NK-92 (cell line): Measurements from ENCODE around the gene ACSBG1.

Experiments
- DNase-seq: peaks from one replicate; lab custom pipeline; 2025; ENCODE audit not compliant: unreplicated experiment; lab: John Stamatoyannopoulos, UW

ACSBG1 gene

DNA sequence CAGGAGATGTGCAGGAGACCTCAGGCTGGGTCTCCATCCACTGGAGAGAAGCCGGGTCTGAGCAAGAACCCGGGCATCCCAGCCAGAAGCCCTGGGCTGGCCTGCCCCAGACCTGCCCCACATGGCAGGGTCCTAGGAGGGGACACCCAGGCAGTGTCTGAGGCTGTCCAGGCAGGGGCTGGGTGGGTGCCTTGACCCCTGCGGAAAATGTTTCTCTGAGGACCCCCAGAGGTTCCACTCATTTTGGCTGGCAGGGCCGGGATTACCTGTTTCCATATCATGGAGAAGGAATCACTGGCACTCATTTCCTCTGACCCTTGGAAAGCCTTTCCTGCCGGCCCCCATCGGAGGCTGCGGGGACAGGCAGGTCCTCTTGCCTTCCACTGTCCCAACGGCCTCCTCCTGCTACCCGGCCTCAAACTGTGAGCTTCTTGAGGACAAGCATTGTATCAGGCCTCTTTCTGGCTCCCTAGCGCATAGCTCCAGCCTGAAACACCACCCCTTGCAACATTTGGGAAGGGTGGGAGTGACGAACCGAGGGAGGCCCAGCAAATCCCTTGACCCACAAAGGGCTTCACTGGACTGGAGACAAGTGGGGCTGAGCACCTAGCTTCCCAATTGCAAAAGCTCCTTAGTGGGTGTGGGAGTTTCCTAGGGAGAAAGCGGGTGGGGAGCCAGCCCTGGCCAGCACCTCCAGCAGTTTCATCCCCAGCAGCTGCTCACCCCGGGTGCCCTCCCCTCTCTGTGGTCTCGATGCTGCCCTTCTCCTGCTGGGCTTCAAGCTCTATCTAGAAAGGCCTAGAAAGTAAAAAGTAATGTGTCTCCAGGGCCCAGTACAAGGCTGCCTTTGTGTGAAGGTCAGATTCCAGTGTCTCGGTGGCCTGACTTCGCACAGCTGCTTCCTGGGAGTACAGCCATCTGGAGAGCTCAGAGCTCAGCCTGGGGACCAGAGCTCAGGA, 29.7 kb downstream of the ACSBG1 start:
- no peak for DNase-seq

DNA sequence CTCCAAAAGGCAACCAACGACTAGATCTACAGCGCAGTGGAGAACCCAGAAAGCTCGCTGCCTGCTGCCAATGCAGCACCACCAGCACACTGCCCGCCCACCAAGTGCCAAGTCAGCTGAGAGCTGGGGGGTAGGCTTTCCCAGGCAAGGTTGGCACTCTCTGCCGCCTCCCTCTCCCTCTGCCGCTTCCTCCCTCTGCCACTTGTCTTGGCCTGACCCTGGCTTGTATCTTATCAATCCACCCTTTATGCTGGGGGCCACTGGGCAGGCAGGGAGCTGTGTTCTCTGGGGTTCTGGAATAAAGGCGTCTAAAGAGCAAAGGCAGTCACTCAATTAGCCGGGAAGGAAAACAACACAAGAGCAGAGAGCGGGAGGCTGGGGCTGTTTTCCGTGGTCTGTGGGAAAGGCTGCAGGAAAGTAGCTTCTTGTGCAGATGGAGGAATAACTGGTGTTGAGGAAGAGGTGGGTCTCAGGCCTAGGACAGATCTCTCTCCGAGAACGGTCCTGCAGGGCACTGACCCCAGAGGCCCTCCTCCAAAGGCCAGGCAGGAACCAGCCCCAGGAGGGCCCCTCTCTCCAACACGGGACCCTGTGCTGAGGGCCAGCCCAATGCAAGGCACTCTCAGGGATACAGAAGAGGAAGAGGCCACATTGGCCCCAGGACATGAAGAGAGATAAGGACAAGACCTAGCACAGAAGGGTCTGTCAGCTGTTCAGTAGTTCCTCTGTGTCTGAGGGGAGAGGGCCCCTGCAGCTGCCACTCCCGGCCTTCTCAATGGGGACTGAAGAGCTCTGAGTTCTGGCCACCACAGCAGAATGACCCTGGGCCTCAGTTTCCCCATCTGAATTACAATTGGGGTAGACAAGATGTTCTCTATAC, 30.8 kb downstream of the ACSBG1 start:
- DNase-seq = no peak

DNA sequence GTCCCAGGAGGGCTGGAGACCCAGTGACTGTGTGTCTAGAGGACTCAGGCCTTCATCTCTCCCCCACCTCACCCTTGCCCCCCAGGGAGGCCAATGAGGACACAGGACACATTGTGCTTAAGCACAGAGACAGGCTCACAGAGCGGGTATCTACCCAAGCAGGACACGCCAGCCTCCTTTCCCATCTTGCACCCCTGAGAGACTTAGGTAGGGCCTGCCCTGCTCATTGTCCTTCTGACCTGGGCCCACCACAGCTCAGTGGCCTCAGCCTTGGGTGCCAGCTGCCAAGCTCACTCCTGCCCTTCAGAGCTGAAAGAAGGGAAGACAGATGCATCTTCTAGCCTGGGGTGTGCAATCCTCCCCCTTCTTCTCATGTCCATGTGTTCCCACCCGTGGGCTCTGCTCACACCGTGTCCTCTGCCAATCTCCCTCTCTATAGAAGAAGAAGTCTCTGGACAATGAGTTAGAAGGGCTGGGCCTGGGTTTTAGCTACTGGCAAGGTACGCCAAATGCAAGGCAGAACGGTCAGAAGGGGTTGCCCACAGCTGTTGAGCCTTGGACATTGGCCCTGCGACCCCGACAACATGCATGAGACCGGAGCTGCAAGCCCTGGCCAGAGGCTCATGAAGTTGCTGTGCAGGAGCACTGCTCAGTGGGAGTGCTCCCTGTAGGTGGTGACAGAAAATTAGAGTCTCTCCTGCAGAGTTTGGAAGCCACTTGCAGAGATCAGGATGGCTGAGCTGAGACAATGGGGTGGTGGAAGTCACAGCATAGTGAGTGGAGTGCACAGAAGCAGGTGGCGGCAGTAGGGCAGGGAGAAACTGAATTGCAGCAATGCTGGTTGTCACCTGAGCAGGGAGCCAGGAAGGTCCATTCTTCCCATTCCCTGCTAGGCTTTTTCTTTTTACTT, 32.8 kb downstream of the ACSBG1 start:
- DNase-seq = no peak

DNA sequence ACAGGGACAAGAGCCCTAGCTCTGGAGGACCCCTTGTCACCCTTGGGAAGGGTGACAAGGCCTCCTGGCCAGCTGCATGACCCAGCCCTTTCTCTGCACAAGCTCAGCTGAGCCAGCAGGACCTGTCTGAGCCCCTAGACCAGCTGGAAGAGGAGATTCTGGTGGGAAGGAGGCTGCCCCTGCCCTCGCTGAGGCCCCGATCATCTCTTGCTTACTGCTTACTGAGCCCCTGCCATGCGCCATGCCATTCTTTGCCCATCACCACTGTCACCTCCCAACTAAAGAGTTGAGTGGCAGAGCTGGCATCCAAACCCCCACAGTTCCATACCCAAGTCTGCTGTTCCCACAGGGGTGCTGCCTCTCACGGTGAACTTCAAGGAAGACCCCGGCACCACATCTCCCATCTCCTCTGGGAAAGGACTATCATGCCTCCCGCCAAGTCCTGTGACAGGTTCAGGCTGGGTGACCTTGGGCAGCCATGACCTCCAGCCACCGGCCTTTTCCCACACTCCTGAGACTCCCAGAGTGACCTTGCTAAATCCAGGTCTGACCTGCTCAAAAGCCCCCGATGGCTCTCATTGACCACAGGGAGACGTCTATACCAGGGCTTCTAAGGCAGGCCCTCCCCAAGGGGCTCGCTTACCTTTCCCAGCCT, 34.0 kb downstream of the ACSBG1 start:
- no peak for DNase-seq

DNA sequence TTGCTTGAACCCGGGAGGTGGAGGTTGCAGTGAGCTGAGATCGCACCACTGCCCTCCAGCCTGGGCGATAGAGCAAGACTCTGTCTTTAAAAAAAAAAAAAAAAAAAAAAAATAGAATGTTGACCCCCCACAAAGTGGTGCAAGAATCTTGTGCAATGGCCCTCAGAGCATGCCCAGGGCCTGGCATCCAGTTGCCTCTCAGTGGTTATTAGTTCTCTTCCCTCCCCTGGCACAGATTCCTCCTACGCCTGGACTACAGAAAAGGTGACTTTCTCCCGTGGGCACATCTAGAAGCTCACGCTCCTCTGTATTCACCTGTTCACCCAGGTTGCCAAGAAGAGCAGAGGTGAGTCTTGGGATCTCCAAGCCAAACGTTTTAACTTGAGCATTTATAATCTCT, 36.7 kb downstream of the ACSBG1 start:
- DNase-seq = no peak

DNA sequence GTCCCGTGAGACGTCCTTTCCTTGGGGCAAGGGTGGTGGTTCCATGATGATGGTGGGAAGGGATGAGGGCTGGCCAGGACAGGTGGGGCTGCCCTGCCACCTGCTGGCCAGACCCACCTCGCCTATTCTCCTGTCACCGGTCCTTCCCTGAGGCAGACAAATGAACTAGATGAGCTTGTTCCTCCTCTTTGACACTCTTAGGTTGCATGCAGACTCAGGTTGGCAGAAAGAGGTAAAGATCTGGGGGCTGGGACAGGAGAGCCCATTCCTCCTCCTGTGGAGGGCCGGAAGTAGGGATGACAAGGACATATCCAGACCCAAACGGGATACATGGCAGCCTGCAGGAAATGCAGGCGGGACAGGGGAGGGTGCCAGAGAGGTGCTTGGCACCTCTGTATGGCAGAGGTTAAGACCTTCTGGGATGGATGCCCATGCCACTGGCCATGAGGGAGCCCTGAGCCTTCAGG, 38.6 kb downstream of the ACSBG1 start:
- no peak for DNase-seq

DNA sequence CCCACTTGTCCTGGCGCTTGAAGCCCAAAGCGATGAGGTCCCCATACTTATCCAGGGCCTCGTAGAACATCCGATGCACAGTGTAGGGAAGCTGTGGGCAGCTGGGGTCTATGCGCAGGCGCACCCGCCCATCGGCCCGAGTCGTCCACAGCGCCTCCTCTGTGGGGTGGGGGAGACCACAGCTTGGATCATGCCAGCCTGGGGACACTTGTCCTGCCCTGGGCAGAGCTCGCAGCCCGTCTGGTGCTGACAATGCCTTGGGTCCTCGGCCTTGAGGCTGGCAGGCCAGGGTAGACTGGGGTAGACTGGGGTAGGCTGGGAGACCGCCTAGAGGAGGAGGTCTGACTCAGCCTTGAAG, 39.8 kb downstream of the ACSBG1 start:
- DNase-seq = no peak

DNA sequence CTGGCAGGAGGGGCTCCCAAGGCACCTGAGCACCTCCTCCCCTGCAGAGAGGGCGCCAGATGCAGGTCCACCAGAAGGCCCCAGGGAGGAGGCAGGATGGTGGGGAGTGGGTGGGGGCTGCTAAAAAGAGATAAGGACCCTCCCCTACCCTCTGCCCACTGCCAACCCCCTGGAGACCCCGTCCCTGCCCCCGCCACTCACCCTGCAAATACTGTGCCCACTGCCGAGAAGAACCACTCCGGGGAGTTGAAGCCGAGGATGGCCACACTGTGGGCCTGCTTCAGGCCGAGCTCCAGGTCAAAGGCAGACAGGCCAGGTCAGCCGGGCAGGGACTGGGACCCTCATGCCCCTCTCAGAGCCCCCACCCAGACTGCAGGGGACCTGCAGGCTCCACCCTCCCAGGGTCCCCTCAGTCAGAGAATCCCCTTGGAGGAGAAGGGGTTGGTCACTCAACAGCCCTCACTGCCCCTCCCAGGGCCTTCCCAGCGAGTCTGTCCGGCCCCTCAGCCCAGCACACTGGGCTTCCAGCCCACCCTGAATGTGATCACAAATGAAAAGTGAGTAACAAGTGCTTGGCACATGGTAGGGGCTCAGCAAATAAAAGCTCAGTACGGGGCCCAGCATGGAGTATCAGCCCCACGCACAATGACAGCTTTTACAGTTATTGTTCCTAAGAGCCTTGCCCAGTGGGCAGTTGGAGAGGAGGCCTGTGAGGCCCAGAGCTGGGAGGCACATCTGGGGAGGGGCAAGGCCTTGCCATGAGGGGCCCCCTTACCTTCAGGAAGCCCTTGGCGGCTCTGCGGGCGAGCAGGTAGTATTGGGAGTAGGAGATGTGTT, 40.4 kb downstream of the ACSBG1 start:
- no peak for DNase-seq

DNA sequence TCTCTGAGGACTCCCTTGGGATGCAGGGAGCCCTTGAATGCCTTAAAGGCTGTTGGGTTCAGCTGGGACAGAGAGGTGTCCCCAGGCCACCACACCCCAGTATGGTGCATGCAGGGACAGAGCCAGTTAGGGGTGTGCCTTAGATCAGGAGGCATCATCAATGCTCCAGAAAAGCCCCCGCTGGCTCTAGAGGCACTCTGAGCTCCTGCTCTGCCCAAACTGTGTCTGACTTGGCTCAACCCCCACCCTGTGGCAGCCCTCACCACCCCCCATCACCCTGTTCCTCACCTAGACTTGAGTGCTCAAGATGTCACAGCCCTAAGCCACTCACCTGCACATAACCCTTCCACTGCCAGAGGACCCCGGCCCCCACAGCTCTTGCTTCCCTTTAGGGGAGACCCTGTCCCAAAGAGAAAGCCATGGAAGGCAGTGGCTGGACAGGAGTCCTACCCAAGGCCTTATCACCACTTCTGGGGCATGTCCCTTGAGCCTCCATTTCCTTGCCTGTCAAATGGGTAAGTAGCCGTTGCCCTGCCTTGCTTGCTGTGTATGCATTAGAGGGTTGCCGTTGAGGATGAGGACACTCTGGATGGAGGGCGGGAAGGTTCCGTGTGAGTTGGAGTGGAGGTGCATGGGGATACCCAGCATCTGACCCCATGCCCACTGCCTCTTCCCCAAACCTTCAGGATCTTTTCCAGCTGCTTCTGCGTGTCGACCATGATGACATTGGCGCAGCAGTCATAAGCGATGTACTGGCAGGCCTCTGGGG, 41.4 kb downstream of the ACSBG1 start:
- DNase-seq = no peak

DNA sequence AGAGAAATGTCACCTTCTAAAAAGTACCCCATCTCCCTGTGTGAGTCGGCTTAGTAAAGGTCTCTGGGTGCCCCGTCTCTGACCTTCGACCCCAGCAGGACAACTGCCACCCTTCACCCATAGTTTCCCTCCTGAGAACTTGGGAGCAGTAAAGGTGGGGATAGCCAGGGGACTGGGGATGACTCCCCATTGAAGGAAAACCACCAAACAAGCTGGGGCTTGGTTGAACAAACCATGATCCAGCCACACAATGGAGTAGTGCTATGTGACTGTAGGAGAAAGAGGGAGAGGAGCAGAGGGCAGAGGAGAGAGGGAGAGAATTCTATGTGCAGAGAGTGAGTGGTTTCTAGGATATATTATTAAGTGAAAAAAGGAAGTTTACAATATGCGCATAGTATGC, 51.5 kb downstream of the ACSBG1 start:
- DNase-seq = no peak

DNA sequence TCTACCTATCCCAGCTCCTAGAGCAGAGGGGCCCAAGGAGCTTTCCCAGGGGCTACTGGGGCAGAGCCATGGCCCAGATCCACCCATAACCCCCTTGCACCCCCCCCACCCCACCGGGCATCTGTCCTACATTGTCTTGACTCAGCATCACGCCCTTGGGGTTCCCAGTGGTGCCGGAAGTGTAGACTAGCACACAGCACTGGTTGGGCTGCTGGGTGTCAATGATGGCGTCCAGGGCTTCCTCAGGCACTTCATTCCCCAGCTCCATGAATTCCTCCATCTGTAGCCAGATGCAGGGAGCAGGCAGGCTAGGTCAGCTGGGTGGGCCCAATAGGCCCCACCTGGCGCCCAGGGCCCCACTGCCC, 52.0 kb downstream of the ACSBG1 start:
- no peak for DNase-seq

DNA sequence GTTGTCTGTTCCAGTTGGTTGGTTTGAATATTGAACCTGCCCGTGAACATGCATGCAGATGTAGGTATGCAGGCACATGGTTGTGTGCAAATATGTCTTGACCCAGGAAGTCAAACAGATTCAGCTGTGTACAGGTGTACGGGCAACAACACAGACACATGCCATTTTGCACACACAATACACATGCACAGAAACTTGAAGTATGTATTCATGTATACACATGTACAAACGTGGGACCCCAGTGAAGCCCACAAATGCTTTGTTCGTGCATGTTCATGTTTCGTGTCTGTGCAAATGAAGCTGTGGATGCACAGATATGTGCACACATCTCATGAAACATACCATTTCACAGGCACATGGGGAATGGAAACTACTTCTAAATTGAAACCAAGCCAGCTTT, 54.5 kb downstream of the ACSBG1 start:
- no peak for DNase-seq

DNA sequence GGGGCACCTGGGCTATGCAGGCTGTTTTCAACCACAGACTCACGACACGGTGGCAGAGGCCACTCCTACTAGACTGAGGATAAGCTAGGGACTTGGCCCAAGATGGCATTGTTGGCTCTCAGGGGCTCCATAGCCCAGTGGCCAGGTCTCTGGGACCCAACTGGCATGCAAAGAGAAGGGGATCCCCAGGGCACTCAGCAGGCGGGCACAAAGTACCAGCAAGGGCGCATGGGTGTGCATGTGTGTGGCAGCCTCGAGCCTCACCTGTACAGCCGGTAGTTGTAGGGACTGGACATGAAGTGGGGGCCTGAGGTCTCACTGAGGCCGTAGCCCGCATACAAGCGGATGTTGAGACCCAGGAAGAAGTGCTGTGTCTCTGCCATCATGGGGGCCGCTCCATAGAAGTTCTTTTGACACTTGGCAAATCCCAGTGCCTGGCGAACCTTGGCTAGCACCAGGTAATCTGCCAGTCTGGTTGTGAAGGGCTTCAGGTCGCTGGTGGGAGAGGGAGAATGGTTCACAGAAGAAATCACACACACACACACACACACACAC, 55.0 kb downstream of the ACSBG1 start:
- DNase-seq = no peak

DNA sequence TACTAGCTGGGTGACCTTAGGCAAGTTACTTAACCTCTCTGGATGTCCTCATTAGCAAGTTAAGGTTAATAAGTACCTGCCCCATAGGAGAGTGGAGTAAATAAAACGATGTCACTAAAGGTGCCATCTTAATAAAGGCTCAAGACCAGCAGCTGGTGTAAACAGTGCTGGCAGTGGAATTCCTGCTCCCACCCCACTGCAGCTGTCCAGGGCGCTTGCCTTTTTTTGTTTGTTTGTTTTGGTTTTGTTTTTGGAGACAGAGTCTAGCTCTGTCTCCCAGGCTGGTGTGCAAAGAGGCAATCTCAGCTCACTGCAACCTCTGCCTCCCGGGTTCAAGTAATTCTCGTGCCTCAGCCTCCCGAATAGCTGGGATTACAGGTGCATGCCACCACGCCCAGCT, 56.3 kb downstream of the ACSBG1 start:
- DNase-seq = no peak

DNA sequence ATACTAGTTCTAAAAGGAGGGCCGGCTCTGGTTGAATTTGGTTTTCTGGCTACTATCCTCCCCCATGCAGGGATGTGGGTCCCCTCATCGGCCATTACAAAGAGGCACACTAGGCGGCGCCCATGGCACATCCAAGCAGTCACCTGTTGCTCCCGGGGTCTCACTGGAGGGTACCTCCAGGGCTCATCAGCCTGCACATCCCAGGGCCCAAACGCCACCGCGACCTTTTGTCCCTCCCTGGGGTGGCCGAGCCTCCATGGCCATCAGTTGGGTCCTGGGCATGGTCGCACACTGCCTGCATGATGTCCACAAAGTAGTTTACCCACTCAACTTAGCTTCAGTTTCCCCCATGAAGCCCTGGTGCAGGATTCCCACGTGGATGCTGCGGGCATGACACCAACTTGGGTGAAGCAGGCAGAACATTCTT, 56.9 kb downstream of the ACSBG1 start:
- no peak for DNase-seq

DNA sequence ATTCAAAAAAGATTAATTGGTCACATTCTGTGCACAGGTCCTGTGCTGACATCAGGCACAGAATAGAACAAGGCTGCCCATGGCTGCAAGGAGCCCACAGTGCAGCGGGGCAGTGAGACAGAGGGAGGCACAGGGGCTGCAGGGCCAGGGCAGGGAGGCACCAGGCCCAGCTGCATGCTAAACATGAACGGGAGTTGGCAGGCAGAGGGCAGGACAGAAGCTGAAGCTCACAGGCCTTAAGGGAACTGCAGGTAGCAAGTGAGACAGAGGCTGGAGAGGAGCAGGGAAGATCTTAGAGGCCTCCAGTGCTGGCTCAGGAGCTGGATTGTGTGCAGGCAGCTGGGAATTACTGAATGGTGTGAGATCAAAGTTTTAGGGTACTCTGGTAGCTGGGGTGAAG, 59.0 kb downstream of the ACSBG1 start:
- no peak for DNase-seq

DNA sequence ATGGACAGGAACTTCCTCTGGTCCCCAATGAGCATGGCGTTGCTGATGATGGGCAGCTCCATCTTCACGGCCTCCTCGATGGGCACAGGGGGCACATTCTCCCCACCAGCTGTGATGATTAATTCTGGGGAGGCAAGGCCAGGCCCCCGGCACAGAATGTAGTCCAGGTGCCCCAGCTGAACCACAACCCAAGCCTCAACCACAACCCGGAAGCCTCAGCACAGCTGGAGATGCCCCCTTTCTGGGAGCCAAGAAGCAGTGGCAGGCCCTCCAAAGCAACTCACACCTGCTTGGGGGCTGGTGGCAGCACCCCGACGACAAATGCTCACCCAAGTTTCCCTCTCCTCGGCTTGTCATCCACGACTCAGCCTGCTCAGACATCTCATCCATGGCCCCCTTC, 60.0 kb downstream of the ACSBG1 start:
- no peak for DNase-seq

DNA sequence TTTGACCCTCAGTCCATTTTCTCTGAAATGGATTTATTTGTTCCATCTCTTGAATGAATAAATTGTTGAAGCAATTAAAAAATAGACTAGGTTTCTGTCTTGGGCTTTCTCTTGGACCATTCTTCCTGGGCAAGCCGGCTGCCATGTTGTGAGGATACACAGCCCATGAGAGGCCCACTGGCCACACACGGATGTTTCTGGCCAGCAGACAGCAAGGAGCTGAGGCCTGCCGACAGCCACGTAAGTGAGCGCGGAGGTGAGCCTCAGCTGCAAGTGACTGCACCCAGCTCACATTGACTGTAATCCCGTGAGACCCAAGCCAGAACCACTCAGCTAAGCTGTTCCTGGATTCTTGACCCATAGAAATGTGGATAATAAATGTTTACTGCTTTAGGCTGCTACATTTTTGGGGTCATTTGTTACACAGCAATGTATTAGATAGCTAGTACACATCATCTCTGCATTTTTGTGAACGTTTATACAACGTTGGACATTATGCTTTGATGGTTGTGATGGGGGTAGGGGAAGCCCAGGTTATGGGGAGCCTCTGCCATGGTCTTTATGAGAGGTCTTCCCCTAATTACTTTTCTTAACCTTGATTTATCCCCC, 62.4 kb downstream of the ACSBG1 start:
- DNase-seq = no peak
